HPDE6-E6E7 (cell line): ENCODE measurements around the gene ASTL.
"Not testable (repeated sequence)": the region's sequence is repeated elsewhere in the genome, so short reads cannot be mapped to it uniquely, and the experiment has no call there.

Source experiments
- DNase-seq: peaks from one replicate; pipeline ENCODE4 v3.0.0; 2011; ENCODE audit warnings: missing footprints; ENCODE audit errors: extremely low spot score

ASTL gene

DNA sequence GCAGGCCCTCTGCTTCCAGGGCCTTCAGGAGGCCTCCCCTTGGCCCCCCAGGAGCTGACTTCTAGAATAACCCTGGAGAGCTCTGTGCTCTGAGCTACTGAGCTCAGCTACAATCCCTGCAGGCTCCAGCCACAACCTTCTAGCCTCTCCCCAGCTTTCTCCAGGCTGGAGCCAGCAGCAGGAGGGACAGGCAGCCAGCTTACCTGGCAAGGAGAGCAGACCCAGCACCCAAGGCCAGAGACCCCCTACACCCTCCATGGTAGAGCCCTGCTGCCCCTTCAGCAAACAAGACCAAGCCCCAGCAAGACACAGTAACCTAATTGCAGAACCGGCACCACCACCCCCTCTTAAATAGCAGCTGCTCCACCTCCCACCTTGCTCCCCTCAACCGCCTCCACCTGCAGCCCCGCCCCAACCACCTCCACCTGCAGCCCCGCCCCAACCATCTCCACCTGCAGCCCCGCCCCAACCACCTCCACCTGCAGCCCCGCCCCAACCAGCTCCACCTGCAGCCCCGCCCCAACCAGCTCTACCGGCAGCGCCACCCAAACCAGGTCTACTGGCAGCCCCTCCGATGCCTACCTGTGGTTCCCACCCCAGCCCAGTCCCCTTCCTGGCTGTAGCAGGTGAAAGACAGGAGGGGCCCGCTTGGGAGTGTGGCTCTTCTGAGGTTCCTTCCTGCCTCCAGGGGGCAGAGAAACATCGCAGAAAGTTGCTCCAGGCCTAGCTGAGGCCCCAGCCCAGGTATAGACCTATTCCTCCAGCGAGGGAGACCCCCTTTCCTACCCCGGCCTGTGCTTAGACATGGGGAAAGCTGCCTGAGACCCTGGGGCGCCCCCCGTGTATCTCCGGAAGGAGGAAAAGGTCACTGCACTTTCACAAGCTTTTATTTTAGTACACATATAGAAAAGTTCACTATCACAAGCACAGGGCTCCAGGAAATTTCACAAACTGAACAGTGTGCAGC, at the start of gene ASTL:
ASTL (minus strand) TSS at position 324 of the 967 bp plus-strand sequence; CDS start at position 258, 66 bp downstream.
- peak; percentile 59 for DNase-seq

DNA sequence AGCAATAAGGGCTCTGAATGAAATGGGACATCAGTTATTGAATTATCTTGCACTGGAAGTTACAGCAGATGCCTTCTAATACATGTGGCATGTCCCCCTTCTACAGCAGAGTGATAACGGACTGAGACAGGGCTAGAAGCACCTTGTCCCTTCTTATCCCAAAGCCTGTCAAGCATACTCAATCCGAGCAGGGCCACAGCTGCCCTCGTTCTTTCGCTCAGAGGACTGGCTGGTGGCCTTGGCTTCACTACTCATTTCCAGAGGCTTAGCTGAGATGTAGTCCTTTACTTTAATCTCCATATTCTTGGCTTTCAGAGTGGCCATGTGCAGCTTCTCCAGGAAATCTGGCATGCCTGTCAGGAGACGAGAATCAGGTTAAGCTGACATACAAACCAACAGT, 48.3 kb upstream of the ASTL start:
- no peak for DNase-seq

DNA sequence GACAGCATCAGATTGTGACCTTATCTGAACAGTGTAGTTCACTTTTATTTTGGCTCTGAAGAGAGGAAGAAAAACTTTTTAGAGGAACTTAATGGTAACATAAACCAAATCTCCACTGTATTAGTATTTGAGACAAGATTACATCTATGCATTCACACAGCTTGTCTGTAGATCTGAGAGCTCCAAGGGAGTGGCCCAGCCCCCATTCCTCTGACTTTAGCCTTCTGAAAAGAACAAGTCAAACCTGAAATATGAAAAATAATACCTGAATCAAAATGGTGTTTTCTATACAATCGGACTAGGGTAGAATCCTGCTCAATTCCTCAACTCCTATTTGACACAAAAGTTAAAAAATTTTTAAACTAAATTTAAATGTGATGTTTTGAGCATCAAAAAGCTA, 47.2 kb upstream of the ASTL start:
- DNase-seq = no peak

DNA sequence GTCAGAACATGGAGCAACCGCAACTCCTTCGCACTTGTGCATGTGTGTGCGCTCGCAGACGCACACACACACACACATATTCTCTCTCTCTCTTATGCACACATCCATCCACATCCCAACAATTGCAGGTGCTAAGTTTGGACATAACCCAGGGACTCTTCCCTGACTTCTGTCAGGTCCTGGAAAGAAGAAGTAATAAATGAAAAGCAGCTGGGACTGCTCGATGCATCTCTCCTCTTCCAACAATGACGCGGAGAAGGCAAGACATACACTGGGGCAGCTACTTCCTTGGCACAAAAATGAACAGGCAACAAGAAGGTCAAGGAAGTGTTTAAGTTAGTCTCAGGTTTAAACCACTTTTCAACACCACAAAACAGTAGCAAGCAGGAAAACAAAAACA, 46.7 kb upstream of the ASTL start:
- DNase-seq = no peak

DNA sequence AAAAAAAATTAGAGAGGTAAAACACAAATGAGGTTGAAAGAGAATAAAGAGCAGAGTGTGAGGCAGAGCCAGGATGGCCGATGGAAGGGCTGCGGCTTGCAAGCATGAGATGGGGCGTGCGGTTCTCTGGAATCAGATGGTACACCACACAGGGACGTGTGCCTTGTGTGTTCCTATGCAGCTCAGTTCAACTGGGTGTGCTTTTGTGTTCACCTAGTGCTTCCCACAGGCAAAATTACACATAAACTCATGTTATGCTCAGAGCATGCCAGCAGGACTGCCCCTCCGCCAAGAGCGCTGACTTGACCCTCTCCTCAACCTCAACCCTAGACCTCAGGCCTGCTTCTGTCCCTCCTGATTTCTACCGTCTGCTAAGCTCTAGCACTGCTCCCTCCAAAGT, 45.9 kb upstream of the ASTL start:
- no peak for DNase-seq

DNA sequence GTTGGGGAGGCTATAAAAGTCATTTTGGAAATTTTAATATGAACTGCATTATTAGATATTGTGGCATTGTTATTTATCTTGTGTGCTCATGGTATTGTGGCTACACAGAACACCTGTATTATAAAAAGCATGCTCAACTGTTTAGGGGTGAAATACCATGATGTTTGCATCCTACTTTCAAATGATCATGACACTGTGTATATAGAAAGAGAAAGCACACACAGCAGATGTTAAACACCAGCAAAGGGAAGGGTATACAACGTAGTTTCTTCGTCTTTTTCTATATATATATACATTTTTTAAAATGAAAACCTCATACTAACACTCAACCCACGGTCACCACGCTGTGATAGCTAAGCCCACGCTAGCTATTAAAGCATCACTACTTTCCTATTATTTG, 43.2 kb upstream of the ASTL start:
- no peak for DNase-seq

DNA sequence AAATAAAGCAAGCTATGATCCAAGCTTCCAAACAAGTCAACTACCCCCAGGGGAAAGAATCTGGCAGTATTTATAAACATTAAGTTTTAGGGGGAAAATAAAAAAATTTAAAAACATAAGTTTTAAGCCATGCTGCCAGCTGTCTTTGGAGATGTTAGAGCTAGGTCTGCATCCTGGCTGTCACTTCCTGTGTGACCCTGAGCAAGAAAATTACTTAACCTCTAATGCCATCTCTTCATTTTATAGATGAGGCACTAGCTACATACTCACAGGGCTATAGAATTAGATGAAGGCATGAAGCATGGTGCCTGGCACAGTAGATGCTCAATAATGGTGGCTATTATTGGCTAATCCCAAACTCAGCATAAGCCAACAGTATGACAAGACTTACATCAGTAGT, 42.2 kb upstream of the ASTL start:
- no peak for DNase-seq

DNA sequence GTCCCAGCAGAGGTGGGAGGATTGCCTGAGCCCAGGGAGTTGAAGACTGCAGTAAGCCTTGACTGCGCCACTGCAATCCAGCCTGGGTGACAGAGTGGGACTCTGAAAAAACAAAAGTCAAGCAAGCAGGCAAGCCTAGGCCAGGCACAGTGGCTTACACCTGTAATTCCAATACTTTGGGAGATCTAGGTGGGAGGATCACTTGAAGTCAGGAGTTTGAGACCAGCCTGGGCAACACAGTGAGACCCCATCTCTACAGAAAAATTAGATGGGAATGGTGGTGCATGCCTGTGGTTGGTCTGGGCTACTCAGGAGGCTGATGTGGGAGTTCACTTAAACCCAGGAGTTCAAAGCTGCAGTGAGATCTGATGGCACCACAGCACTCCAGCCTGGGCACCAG, 41.7 kb upstream of the ASTL start:
- no peak for DNase-seq

DNA sequence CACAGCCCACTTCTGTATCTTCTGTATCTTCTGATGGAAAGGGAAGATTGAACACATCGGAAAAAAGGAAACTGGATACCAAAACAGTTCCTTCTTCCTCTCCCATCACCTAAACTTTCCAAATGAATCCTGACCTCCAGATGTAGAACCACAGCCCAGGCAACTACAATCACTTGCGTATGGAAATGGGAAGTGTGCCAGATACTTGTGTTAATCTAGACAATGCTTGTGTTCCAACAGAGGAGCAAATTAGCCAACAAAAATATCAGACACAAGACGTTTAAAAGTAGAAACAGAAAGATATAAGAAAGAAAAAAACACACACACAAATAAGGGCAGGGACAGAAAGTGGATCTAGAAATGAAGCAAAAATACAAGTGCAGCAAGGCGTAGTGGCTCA, 38.4 kb upstream of the ASTL start:
- no peak for DNase-seq

DNA sequence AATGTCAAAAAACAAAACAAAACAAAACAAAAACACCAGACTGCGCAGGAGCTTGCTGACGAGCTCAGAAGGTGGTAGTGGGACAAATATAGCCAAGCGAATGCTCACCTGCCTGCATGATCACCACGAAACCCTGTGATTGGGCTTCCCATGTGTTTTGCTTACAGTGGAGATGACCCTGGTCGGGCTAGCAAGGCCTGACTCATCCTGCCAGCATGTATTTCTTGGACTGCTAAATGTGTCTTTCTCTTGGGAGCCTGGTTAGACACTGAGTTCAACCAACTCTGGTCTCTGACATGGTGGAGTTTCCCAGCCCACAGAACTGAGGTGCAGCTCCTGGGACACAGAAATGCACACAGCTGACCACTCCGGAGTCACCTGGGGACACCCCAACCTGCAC, 37.6 kb upstream of the ASTL start:
- no peak for DNase-seq

DNA sequence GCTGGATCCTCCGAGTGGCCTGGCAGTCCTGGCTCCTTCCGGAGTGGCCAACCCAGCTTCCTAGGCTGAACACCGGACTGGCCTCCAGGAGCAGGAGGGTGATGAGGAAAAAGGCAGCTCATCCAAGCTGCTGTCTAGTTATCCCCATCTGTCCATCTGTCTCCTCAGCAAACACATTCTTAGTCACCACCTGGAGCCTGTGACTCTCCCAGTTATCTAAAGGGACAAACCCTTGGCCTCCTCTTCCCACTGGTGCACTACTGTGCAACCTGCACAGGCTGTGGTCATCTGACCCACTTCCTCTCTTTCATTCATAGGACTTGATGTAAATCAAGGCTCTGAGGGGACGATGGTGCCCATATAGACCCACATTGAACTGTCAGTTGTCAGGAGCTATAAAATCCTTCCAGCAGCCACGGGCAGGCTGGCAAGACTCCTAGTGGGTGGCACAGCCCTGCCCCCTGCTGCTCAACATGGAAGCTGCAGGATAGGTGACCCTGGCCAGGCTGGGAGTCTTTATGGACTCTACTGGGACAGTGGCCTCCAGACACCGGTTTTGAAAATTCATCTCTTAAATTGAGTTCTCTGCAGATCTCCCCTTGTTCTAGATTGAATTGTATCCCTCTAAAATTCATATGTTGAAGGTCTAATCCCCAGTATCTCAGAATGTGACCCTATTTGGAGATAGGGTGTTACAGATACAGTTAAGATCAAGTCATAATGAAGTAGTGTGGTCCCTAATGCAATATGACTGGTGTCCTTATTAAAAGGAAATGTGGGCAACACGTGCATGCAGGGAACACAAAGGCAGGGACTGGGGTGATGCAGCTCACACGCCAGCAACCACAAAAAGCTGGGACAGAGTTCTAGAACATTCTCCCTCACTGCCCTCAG, 36.2 kb upstream of the ASTL start:
- DNase-seq = peak; percentile 75

DNA sequence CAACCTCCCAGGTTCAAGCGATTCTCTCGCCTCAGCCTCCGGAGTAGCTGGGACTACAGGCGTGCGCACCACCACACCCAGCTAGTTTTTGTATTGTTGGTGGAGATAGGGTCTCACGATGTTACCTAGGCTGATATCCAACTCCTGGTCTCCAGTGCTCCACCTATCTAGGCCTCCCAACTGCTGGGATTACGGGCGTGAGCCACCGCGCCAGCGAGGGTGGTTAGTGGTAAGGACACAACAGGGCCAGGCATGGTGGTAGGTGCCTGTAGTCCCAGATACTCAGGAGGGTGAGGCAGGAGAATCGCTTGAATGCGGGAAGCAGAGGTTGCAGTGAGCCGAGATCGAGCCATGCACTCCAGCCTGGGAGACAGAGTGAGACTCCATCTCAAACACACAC, 33.5 kb upstream of the ASTL start:
- DNase-seq = no peak

DNA sequence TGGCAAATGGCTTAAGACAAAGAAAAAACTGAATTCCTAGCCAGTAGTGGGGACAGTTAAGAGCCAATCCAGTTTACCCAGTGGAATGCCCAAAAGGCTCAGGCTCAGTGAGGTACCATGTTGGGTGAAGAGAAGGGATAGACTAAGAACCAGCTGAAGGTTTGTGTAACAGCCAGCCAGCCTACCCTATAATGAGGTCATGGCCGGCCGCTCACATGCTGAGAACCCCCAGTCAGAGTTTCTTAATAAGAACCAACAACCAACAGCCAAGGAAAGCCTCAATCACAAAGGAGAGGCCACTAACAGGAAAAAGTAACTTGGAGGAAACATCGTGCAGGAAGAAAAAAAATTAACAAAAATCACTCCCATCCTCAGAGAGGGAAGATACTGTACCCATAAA, 32.3 kb upstream of the ASTL start:
- no peak for DNase-seq

DNA sequence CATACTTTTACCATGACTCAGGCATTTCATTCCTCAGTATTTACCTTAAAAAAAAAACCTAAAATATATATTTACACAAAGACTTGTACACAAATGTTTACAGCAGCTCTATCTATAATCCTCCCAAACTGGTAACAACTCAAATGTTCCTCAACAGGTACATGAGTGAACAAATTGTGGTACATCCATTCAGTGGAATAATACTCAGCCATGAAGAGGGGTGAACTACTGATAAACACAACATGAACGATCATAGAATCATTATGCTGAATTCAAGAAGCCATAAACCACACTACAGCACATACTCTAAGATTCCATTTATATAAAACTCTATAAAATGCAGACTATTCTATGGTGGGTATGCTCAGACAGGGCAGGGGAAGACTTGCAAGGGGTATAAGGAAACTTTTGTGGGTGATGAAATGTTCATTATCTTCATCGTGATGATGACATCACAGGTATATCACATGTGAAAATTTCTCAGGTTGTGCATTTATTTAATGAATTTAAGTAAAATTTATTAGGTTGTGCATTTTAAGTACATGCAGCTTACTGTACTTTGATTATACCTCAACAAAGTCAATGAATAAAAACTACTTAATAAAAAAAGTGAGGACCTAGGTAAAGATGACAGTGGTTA, 31.7 kb upstream of the ASTL start:
- no peak for DNase-seq

DNA sequence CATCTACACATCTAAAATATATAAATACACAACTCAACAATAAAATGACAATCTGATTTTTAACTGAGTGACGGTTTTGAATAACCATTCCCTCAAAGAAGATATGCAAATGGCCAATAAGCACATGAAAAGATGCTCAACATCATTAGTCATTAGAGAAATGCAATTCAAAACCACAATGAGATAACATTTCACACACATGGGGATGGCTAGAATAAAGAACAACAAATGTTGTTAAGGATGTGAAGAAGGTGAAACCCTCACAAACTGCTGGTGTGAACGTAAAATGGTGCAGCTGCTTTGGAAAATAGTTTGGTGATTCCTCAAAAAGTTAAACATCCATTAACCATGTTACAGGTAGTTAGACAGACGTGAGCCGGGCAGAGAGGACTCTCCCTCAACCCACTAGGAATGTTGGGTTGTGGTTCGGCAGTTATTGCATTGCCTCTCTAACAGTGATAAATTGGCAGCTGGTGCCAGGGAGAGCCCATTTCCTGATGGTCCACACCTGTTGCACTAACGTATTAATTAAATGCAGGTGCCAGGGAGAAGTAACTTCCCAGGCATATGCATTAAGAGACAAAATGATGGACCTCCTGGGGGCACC, 29.2 kb upstream of the ASTL start:
- no peak for DNase-seq

DNA sequence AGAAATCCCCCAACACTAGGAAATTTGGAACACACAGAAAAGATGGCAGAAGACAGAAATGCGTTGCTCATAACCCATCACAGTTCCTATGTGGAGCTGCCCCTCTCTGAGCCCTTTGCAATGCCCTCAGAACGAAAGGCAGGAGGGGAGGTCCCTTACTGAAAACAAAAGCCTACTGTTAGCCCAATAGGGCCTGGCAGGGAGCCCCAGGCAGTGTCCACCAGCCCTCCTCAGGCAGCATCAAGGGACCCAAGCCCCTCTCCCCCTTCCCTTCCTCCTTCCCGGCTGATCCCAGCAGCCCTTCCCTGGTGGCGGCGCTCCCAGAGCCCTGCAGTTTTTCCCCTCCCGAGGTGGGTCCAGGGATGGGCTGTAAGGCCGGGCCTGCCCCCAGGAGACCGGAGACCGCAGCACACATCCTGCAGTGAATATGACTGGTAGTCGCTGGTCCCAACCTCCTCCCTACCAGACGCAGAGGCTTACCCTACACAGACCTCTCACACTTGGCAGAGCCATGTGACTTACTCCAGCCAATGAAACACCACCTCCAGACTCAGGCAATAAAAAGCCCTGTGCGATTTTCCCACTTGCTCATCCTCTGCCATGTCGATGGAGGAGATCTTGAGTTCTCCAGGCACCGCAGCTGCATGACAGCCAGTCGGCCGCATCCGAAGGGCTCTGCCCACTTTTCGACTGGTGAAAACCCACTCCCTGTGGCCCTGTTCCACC, 26.3 kb upstream of the ASTL start:
- DNase-seq = no peak

DNA sequence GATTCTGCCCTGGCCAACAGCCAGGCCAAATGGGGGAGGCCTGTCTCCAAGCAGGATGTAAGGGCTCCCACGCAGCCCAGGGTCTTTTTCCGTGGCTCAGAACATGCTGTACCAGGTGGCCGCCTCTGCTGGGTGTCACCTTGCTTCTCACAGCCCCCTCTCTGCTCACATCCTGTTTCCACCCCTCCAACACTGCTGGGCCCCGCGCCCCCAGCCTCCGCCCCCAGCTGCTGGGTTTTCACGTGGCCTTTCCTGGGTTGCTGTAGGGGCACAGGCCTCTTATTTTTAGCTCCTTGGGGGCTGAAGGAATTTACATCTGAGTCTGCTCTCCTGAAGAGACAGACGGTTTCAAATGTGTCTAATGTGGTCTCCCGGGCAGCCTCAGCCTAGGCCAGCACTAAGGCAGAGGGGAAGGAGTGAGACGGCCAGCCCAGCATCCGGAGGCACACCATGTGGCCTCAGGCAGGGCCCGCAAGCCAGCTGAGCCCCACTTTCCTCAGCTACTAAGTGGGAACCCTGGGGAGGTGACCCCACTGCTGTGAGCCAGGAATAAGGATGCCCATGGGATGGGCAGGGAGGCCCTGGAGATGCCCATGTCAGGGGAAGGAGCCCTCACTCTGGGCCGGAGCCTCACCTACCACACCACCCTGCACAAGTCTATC, 25.6 kb upstream of the ASTL start:
- no peak for DNase-seq

DNA sequence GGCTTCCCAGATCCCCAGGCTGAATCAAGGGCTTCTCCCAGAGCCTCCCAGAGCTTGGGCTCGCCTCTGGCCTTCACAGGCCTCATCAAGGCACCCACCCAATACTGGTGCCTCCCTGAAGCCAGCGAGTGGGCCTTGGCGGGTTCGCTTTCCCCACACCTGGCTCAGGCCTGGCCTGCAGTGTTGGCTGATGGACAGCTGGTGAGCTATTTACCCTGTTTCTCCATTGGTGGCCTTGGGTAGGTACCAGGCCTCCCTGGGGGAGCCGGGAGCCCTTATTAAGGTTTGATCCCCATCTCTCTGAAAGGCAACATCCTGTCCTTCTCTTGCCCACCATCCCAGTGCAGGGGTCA, 25.1 kb upstream of the ASTL start:
- DNase-seq = no peak

DNA sequence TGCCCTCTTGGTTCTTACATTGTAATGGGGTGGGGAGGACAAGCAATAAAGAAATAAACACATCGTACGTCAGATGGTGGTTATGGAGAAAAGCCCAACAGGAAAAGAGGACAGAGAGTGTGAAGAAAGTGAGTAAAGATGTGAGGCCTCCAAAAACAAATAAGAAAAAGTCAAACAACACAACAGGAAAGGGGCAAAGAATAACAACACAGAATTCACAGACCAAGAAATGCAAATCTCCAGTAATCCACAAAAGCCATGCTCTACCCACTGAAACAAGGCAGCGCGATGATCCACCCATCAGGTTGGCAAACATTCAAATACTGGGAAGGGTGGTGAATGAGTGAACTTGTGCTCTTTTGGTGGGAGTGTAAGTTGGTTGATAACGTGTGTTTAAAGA, 23.6 kb upstream of the ASTL start:
- DNase-seq = no peak

DNA sequence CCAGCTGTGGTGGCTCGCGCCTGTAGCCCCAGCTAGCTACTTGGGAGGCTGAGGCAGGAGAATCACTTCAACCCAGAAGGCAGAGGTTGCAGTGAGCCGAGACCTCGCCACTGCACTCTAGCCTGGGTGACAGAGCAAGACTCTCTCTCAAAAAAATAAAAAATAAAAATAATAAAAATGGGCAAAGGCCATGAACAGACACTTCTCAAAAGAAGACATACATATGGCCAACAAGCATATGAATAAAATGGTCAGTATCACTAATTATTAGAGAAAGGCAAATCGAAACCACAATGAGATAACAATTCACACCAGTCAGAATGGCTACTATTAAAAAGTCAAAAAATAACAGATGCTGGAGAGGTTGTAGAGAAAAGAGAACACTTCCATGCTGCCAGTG, 22.1 kb upstream of the ASTL start:
- DNase-seq = not testable (repeated sequence)
